ENCODE results near the gene MRPL43. TPM values are rescaled to one million over a fixed set of nuclear protein-coding genes. Genes with fewer than 3 reads are reported as not detected.

The MRPL43 gene
- total and polyA plus RNA-seq, 9 of the 15 experiments (the other 6 are each of a cell fraction or from before 2014, with no cell fraction given): 15.1 to 63.7 (median 37.2) TPM

- TF ChIP-seq, protein P1, sequence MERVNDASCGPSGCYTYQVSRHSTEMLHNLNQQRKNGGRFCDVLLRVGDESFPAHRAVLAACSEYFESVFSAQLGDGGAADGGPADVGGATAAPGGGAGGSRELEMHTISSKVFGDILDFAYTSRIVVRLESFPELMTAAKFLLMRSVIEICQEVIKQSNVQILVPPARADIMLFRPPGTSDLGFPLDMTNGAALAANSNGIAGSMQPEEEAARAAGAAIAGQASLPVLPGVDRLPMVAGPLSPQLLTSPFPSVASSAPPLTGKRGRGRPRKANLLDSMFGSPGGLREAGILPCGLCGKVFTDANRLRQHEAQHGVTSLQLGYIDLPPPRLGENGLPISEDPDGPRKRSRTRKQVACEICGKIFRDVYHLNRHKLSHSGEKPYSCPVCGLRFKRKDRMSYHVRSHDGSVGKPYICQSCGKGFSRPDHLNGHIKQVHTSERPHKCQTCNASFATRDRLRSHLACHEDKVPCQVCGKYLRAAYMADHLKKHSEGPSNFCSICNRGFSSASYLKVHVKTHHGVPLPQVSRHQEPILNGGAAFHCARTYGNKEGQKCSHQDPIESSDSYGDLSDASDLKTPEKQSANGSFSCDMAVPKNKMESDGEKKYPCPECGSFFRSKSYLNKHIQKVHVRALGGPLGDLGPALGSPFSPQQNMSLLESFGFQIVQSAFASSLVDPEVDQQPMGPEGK (CRISPR knock-in tag; IDR thresholded peaks at IDR 0.05; ENCODE audit: borderline replicate concordance): no peak
- TF ChIP-seq, protein P2, sequence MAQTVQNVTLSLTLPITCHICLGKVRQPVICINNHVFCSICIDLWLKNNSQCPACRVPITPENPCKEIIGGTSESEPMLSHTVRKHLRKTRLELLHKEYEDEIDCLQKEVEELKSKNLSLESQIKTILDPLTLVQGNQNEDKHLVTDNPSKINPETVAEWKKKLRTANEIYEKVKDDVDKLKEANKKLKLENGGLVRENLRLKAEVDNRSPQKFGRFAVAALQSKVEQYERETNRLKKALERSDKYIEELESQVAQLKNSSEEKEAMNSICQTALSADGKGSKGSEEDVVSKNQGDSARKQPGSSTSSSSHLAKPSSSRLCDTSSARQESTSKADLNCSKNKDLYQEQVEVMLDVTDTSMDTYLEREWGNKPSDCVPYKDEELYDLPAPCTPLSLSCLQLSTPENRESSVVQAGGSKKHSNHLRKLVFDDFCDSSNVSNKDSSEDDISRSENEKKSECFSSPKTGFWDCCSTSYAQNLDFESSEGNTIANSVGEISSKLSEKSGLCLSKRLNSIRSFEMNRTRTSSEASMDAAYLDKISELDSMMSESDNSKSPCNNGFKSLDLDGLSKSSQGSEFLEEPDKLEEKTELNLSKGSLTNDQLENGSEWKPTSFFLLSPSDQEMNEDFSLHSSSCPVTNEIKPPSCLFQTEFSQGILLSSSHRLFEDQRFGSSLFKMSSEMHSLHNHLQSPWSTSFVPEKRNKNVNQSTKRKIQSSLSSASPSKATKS (CRISPR knock-in tag; IDR thresholded peaks at IDR 0.05): no peak
- TF ChIP-seq RB1 (IDR thresholded peaks at IDR 0.05; ENCODE audit: low read depth) (peak; percentile 73), SRSF3 (IDR thresholded peaks at IDR 0.05; ENCODE audit: insufficient read depth, low read length) (no peak), ARNT (IDR thresholded peaks at IDR 0.05) (no peak), HSF4 (CRISPR knock-in tag; IDR thresholded peaks at IDR 0.05; ENCODE audit: borderline replicate concordance) (no peak), ZFX (CRISPR knock-in tag; IDR thresholded peaks at IDR 0.05) (peak; percentile 82), MYBL2 (IDR thresholded peaks at IDR 0.05; ENCODE audit: low read depth) (no peak), MYBL2 (CRISPR knock-in tag; IDR thresholded peaks at IDR 0.05; ENCODE audit: borderline replicate concordance) (no peak), RBM22 (IDR thresholded peaks at IDR 0.05; ENCODE audit: low read depth, low read length, poor library complexity, severe bottlenecking) (no peak), POLR2B (IDR thresholded peaks at IDR 0.05; ENCODE audit: low read depth, partially characterized antibody) (no peak), SFPQ (IDR thresholded peaks at IDR 0.05; ENCODE audit: low read depth, low read length) (no peak), HDAC8 (tag; IDR thresholded peaks at IDR 0.05) (no peak), ZNF778 (CRISPR knock-in tag; IDR thresholded peaks at IDR 0.05) (no peak), SRSF9 (IDR thresholded peaks at IDR 0.05; ENCODE audit: borderline replicate concordance, low read depth, low read length) (no peak), ZNF644 (tag; IDR thresholded peaks at IDR 0.05; ENCODE audit: low read depth) (no peak), CBX3 (IDR thresholded peaks at IDR 0.05; ENCODE audit: borderline replicate concordance in 1 of 2, low read length in 2 of 2) (no peak), EGR1 (conservative IDR thresholded peaks at IDR 0.05) (no peak), ILK (tag; IDR thresholded peaks at IDR 0.05; ENCODE audit: borderline replicate concordance, low read depth) (no peak)
- TF ChIP-seq, protein P3, sequence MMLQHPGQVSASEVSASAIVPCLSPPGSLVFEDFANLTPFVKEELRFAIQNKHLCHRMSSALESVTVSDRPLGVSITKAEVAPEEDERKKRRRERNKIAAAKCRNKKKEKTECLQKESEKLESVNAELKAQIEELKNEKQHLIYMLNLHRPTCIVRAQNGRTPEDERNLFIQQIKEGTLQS (IDR thresholded peaks at IDR 0.05): no peak
- TF ChIP-seq, protein P3 (CRISPR knock-in tag; conservative IDR thresholded peaks at IDR 0.05): no peak
Observed at GRCh38 chr10:100998991-100999741, 11.9 kb upstream of the MRPL43 start (continued).
